GM18907 (cell line): Measurements from ENCODE around the gene MOB3A.
"Not testable (repeated sequence)": the region's sequence is repeated elsewhere in the genome, so short reads cannot be mapped to it uniquely, and the experiment has no call there.

Source experiments
- ATAC-seq: cut with Tn5 transposase; IDR thresholded peaks from one replicate; pipeline ENCODE4 v1.9.1; 2021; ENCODE audit warnings: mild to moderate bottlenecking, moderate library complexity; ENCODE audit not compliant: unreplicated experiment

Gene MOB3A

GRCh38 chr19:2109046-2109864 lies 13.1 kb upstream of the MOB3A start:
- no peak for ATAC-seq

GRCh38 chr19:2108251-2109016 lies 12.3 kb upstream of the MOB3A start:
- no peak for ATAC-seq

DNA sequence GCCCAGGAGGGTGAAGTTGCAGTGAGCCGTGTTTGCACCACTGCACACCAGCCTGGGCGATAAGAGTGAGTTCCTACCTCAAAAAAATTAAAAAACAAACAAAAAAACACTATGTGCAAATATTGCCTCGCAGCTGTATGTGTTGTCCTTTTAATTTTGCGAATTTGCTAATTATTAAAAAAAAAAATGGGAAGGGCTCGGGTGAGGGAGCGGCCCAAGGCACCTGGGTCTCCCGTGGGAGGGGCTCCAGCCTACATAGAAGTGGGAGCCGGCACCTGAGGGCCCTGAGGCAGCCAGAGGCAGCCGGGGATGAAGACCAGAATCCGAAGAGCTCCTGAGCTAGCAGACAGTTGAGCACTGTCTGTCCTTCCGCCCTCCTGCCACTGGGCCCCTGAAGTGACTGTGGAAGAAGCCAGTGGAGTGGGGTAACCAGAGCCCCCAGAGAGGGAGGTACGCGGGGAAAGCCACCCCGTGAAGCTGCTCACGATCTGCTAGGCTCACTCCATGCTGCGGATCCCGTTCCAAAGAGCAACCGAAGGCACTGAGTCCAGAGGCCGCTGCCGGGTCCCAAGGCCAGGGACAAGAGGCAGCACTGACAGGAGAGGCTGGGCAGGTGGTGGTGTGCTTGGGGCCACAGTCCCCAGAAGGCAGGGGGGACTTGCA lies 7.0 kb upstream of the MOB3A start:
- no peak for ATAC-seq

GRCh38 chr19:2101417-2102335 lies 5.5 kb upstream of the MOB3A start:
- no peak for ATAC-seq

- no peak for ATAC-seq
Measured at GRCh38 chr19:2100719-2101061, 4.6 kb upstream of the MOB3A start.

DNA sequence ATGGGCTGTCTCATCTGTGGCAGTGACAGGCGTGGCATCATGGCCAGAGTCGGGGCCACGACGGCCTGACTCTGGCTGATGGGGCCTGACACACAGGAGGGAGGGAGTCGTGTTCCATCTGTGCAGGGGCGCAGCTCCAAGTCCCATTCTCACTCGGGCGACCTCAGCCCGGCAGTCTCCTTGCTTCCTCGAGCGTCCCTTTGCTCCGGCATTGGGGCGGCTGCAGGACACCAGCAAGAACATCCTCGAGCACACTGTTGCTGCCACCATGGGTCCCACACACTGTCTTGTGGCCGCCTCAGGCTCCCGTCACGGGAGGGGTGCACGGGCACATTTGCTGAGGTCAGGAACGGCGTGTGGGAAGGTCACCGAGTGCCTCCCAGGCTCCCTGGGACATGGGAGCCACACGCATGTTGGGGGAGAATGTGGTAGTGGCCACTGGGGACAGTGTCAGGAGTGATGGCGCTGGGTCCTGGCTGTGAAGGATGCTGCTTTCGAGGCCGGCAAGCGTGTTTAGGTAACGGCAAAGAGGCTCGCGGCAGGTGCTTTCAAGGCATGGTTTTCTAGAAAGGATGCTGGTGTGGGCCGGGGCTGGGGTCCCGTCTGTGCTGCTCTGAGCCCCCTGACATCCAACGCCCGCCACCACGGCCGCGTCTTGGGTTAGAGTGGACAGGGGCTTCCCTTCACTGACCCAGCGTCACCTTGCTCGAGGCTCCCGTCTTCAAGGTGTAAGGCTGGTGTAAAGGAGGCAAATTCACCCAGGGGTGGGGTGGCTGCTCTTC lies 4.0 kb upstream of the MOB3A start:
- ATAC-seq = no peak

DNA sequence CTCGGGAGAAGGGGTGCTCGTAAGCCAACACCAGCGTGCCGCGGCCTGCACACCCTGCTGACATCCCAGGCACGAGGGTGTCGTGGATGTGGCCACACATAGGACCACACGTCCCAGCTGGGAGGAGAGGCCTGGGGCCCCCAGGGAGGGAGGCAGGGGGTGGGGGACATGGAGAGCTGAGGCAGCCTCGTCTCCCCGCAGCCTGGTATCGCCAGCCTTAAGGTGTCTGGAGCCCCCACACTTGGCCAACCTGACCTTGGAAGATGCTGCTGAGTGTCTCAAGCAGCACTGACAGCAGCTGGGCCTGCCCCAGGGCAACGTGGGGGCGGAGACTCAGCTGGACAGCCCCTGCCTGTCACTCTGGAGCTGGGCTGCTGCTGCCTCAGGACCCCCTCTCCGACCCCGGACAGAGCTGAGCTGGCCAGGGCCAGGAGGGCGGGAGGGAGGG lies 3.0 kb upstream of the MOB3A start:
- no peak for ATAC-seq

DNA sequence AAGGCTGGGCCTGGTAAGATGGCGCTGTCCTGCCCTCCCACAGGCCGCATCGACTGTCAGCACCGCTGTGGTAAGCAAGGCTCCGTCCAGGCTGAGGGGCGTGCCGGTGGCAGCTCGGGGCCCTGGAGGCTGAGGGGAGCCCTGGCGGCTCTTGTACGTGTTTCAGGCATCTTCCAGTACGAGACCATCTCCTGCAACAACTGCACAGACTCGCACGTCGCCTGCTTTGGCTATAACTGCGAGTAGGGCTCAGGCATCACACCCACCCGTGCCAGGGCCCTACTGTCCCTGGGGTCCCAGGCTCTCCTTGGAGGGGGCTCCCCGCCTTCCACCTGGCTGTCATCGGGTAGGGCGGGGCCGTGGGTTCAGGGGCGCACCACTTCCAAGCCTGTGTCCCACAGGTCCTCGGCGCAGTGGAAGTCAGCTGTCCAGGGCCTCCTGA lies 1.8 kb upstream of the MOB3A start:
- no peak for ATAC-seq

GRCh38 chr19:2097203-2097885 lies 1.2 kb upstream of the MOB3A start:
- peak; percentile 0 for ATAC-seq

DNA sequence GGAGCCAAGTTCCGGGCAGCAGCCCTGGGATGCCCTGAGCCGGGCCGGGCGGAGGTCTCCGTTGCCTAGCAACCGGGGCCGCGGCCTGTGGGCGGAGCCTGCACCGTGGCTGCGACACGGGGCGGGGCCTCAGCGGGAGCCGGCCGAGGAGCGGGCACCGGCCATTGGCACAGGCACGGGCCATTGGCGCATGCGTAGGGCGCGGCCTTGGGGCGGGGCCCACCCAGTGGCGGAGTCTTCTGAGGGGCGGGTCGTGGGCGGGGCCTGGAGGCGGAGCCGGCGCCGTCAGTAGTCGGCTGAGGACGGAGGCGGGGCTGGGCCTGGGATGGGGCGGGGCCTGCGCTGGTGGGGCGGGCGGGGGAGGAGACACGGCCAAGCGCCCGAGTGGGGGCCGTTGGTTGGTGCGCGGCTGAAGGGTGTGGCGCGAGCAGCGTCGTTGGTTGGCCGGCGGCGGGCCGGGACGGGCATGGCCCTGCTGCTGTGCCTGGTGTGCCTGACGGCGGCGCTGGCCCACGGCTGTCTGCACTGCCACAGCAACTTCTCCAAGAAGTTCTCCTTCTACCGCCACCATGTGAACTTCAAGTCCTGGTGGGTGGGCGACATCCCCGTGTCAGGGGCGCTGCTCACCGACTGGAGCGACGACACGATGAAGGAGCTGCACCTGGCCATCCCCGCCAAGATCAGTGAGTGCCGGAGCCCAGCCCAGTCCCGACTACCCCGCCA lies 515 bp upstream of the MOB3A start, which contains the start of gene IZUMO4:
TSS of gene IZUMO4 (plus strand) at position 436 of the 723 bp plus-strand sequence. CDS start at position 467, 31 bp downstream.
- peak; percentile 63 for ATAC-seq

- ATAC-seq = not testable (repeated sequence)
Measured at GRCh38 chr19:2091926-2092525, 4.1 kb downstream of the MOB3A start.

DNA sequence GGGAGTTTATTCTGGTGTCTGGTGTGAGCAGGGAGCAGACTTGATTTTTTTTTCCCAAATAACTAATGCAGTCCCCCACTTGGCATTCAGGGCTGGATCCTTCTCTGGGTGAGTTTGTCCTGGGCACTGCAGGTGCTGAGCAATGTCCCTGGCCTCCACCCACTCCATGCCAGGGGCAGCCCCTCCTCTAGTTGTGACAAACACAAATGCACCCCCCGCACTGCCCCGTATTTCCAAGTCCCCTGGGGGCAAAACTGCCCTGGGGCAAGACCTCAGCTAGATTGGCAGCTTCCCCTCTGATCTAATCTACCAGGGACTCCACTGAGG lies 6.4 kb downstream of the MOB3A start:
- peak; percentile 7 for ATAC-seq

- peak; percentile 10 for ATAC-seq
Measured at GRCh38 chr19:2089001-2089711, 7.0 kb downstream of the MOB3A start.

DNA sequence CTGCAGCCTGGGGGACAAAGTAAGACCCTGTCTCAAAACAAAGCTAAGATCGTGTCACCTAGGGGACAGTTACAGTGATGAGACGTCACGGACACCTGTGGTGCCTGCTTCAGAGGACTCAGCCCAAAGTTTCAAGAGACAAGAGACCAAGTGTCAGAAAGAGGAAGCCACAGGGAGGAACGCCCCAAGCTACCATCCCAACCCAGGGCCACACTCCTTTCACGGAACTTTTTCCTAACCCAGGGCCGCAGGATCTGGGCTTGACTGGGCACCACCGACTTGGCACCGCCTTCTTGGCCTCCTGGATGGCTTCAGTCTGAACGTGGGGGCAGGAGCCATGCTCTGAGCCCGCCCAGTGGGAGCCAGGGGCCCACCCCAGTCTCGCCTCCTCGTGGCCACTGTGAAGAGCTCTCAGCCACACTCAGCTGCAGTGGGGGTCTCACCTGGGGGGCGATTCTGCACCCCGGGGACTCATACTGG lies 8.5 kb downstream of the MOB3A start:
- no peak for ATAC-seq

- peak; percentile 16 for ATAC-seq
Measured at GRCh38 chr19:2086695-2087620, 9.2 kb downstream of the MOB3A start.

- peak; percentile 33 for ATAC-seq
Measured at GRCh38 chr19:2084993-2085720, 11.0 kb downstream of the MOB3A start.
